Activated T-helper 1 cell treated with anti-CD3 and anti-CD28 coated beads, Interleukin-12 subunit alpha, Interleukin-12 subunit beta, Interleukin-2, Interleukin-4 antibody, amounts not matched to agents 30 ng/mL and 10 ng/mL and 1 ng/mL, durations not matched to agents 14 hours and 24 hours and 36 hours (primary cell): Measurements from ENCODE around the gene SLIT3. TPM values are rescaled to one million over a fixed set of nuclear protein-coding genes. Genes with fewer than 3 reads are reported as not detected.

Experiments used
- DNase-seq: peaks from one replicate; pipeline ENCODE4 v3.0.0; 2021; ENCODE audit warnings: low spot score
- H3K27ac Mint-ChIP-seq: one replicate; pipeline ENCODE4 v1.8.0; 2021; ENCODE audit warnings: mild to moderate bottlenecking, mixed read lengths
- H3K27me3 Mint-ChIP-seq: one replicate; pipeline ENCODE4 v1.8.0; 2022; ENCODE audit warnings: mild to moderate bottlenecking, moderate library complexity, mixed read lengths; ENCODE audit not compliant: insufficient read depth
- H3K36me3 Mint-ChIP-seq: one replicate; pipeline ENCODE4 v1.8.0; 2021; ENCODE audit warnings: low read depth, mixed read lengths
- H3K4me1 Mint-ChIP-seq: one replicate; pipeline ENCODE4 v1.8.0; 2021; ENCODE audit warnings: low read depth, mixed read lengths
- H3K4me3 Mint-ChIP-seq: one replicate; pipeline ENCODE4 v1.8.0; 2021; ENCODE audit warnings: mild to moderate bottlenecking, moderate library complexity, mixed read lengths
- H3K9me3 Mint-ChIP-seq: one replicate; pipeline ENCODE4 v1.8.0; 2021; ENCODE audit warnings: mixed read lengths
- intact Hi-C: fragments of 100-400 bp; cut with micrococcal nuclease; formaldehyde crosslinking; loops from one replicate; pipeline ENCODE4 v1.15.1; 2024
- total RNA-seq: library from RNA; stranded (reverse); gene quantifications from 2 replicates; pipeline ENCODE4 v1.2.3, GENCODE V29; 2022

The SLIT3 gene
- total RNA-seq, 1 donor from 2014 or later, result 0.03 TPM

DNA sequence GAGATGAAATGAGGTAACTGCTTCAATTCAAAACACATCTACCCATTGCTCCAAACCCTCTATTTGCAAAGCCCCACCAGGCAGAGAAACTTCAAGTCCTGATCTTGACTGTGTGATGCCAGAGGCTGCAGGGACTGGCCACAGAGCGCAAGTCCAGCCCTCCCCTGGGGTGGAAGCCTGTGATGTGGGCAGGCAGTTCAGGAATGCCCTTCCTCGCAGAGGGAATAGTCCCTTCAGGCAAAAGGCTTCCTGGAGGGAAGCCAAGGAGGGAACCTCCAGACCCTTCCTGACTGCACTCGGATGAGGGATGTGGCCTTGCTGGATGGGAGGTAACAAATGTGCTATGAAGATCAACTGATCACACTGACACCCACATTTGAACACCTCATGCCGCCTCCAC lies 131.2 kb downstream of the SLIT3 start:
- DNase-seq, result no peak
- intact Hi-C loops, result no loop called here

DNA sequence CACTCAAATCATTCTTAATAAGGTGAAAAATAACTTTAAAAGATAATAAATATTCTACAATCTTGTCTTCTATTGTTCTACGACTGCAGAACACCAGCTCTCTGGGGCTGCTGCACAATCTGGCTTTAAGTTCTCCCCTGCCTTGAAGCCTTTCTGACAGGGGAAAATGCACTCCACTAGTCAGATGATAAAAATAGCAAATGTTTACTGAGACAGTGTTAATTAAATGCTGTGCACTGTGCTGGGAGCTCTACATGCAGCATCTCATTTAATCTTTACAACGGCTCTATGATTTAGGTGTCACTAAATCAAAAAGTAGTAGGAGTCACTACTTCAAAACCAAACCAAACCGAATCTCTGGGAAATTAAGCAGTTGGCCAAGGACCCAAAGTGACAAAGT lies 132.7 kb downstream of the SLIT3 start:
- H3K36me3 Mint-ChIP-seq, result no peaks in the 10 kb centered on the region
- no peaks in the 10 kb centered on the region for H3K27me3 Mint-ChIP-seq
- no peaks in the 10 kb centered on the region for H3K9me3 Mint-ChIP-seq
- H3K4me3 Mint-ChIP-seq, result no peak overlapping the region
- H3K4me1 Mint-ChIP-seq, result no peaks in the 10 kb centered on the region
- no peak overlapping the region for H3K27ac Mint-ChIP-seq
- intact Hi-C loops, result no loop called here
- no peak for DNase-seq

More for the DNA sequence above, 131.2 kb downstream of the SLIT3 start:
- no peak overlapping the region for H3K27ac Mint-ChIP-seq
- H3K27me3 Mint-ChIP-seq, result no peaks in the 10 kb centered on the region
- H3K4me1 Mint-ChIP-seq, result no peaks in the 10 kb centered on the region
- no peak overlapping the region for H3K4me3 Mint-ChIP-seq
- H3K36me3 Mint-ChIP-seq, result no peaks in the 10 kb centered on the region
- no peaks in the 10 kb centered on the region for H3K9me3 Mint-ChIP-seq

DNA sequence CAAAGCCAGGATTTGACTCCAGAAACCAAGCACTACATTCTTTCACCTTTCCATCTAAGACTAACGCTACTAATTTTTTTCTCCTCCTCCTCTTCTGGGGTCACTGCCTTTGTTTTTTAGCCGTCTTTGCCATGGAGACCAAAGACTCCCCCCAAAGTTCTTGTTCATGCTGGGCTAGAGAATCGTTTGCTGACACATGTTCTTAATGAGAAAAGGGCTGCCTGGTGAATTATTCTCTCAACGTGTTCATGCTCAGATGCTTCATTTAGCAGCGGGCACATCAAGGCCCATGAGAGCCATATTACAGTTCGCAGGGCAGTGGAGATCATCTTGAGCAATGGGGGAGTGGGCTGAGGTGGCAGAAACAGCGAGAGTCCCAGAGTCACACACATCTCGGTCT lies 134.9 kb downstream of the SLIT3 start:
- Mint-ChIP-seq H3K4me1 (no peaks in the 10 kb centered on the region), H3K36me3 (no peaks in the 10 kb centered on the region), H3K27ac (no peak overlapping the region), H3K4me3 (no peak overlapping the region), H3K9me3 (peaks cover 4% of the 10 kb centered on the region), H3K27me3 (no peaks in the 10 kb centered on the region)
- no peak for DNase-seq
- intact Hi-C loops, result no loop called here

DNA sequence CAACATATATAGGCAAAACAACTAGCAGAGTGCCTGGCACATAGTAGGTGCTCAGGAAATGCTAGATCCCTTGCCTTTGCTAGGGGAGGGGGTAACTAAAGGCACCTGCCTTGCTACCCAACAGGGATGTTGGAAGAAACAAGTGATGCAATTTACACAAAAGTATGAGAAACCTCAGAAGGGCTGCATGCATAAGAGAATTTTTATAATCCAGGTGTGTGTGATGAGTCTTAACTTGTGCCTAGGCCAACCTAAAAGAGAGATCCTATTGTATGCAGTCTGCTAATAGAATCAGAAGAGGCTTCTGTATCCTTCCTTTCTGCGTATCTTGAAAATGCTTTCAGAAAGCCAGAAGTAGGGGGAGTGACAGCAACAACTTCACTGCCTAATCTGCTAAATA lies 135.9 kb downstream of the SLIT3 start:
- H3K36me3 Mint-ChIP-seq, result no peaks in the 10 kb centered on the region
- no peaks in the 10 kb centered on the region for H3K27me3 Mint-ChIP-seq
- H3K27ac Mint-ChIP-seq, result no peak overlapping the region
- no peak overlapping the region for H3K4me3 Mint-ChIP-seq
- DNase-seq, result no peak
- peaks cover 7% of the 10 kb centered on the region for H3K9me3 Mint-ChIP-seq
- no peaks in the 10 kb centered on the region for H3K4me1 Mint-ChIP-seq
- intact Hi-C loops, result no loop called here

DNA sequence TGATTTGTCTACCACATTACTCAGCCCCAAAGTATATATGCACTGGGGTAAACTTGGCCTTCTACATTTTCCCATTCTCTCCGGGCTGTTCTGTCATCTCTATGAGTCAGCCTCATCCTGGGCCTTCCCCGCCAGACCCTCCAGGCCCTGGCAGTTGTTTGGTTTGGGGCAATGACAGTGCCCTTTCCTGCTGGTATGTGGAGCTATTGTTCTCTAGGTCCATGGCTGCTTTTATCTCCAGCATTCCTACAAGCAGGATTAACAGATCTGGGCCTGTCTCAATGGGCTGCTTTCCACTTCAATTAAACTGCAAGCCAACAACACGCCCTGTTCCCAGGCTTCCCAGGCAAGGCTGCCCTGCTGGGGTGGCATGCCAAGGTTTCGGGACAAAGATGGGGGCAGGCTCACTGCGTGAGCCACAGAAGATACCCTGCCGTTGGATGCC lies 136.4 kb downstream of the SLIT3 start:
- Mint-ChIP-seq H3K4me3 (no peak overlapping the region), H3K27ac (no peak overlapping the region), H3K27me3 (no peaks in the 10 kb centered on the region), H3K4me1 (no peaks in the 10 kb centered on the region), H3K36me3 (no peaks in the 10 kb centered on the region), H3K9me3 (peaks cover 11% of the 10 kb centered on the region)
- DNase-seq, result no peak
- intact Hi-C loops, result no loop called here

DNA sequence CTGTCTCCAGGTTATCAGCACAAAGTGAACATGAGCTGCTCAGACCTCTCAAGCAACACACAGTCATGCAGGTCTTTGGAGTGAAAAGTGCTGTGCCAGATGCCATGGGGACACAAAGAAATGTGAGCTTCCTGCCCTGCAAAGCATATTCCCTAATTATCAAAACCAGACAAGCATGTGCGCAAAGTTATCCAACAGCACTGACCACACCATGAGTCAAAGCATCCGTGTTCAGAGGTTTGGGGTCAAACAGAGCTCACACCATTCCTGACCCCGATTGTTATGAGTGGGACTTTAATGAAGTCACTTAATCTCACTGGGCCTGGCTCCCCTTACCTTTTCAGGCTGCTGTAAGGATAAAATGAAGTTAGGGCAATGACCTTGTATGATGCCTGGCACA lies 138.5 kb downstream of the SLIT3 start:
- Mint-ChIP-seq H3K9me3 (peaks cover 24% of the 10 kb centered on the region), H3K27ac (no peak overlapping the region), H3K36me3 (no peaks in the 10 kb centered on the region), H3K4me1 (no peaks in the 10 kb centered on the region), H3K4me3 (no peak overlapping the region), H3K27me3 (no peaks in the 10 kb centered on the region)
- DNase-seq, result no peak
- intact Hi-C loops, result no loop called here

DNA sequence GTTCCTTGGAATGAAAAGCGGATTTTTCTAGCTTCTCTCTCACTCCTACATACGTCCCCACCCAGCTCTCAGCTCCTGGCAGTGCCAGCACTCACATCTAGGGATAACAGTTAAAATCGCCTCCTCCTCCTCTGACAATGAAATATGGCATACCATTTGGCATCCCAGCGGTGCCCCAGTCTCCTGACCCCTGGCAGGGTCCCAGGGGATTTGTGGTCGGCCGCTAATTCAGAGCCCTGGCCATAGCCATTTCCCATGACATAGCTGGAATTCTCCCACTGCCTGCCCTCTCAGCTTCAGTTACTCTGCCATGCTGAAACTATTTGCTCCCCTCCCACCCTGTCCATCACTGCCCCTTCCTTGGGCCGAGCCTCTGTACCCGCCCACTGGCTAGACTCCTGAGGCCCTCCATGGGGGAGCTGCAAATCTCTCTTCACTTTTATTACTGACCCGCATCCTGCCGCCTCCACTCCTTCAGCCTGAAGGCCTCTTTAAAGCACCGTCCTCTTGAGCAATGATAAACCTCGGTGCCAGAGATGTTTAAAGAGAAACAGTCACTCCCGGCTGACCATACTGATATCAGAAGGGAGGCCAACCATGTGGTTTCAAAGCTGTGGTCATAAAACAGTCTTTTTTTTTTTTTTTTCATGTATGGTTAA lies 139.8 kb downstream of the SLIT3 start:
- Mint-ChIP-seq H3K4me3 (no peak overlapping the region), H3K9me3 (peaks cover 24% of the 10 kb centered on the region), H3K4me1 (no peaks in the 10 kb centered on the region), H3K27ac (no peak overlapping the region), H3K27me3 (no peaks in the 10 kb centered on the region), H3K36me3 (no peaks in the 10 kb centered on the region)
- no peak for DNase-seq
- intact Hi-C loops, result no loop called here

DNA sequence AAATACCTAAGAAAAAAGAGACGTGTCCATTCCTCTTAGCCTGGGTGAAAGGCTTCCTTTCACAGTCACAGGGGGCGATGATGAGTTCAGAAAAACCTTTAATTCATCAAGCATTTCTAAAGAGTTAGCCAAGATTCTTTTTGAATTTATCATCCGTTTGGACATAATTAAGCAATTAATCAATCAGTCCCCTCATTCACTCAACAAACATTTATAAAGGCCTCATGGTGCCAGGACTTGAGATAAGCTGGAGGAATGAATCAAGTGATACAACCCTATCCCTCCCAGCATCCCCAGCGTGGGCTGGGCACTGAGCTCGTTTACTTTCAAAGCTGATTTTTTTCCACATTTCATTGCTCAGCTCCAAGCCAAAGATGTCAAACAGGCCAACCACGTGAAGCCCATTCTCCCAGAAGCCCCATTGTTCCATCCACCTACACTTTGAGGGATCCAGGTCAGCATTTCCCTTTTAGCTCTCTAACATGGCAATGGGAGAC lies 140.5 kb downstream of the SLIT3 start:
- H3K9me3 Mint-ChIP-seq, result peaks cover 24% of the 10 kb centered on the region
- intact Hi-C loops, result no loop called here

DNA sequence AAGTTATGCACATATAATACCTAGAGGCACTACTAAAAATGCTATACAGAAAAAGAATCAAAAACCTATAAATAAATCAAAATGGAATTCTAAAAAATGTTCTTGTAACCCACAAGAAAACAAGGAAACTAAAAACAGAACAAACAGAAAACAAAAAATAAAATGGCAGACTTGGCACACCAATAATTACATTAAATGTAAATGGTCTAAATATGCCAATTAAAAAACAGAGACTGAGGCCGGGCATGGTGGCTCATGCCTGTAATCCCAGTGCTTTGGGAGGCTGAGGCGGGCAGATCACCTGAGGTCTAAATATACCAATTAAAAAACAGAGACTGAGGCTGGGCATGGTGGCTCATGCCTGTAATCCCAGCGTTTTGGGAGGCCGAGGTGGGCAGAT lies 142.2 kb downstream of the SLIT3 start:
- Mint-ChIP-seq H3K36me3 (no peaks in the 10 kb centered on the region), H3K27ac (no peak overlapping the region), H3K4me1 (no peaks in the 10 kb centered on the region), H3K4me3 (no peak overlapping the region), H3K27me3 (no peaks in the 10 kb centered on the region), H3K9me3 (peaks cover 24% of the 10 kb centered on the region)
- intact Hi-C loops, result no loop called here
- no peak for DNase-seq

More for the DNA sequence above, 140.5 kb downstream of the SLIT3 start:
- Mint-ChIP-seq H3K4me3 (no peak overlapping the region), H3K4me1 (no peaks in the 10 kb centered on the region), H3K27me3 (no peaks in the 10 kb centered on the region), H3K27ac (no peak overlapping the region), H3K36me3 (no peaks in the 10 kb centered on the region)
- DNase-seq, result no peak

DNA sequence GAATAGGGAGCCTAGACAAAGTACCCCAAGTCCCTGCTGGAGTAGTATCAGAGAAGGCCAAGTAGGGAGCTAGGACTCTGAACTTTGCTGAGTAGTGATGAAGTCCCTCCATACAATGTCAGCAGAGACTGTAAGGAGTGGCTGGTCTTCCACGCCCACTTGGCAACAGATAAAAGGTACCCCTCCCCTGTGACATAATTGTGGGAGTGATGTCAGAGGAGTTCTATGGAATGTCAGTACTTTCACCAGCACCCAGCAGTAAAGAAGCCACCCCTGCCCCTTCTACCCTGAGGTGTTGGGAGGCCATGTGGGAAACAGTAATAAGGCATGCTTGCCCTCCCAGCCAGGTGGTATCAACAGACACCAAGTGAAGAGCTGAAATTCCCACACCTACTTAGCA lies 143.9 kb downstream of the SLIT3 start:
- no peak for DNase-seq
- Mint-ChIP-seq H3K27me3 (no peaks in the 10 kb centered on the region), H3K36me3 (no peaks in the 10 kb centered on the region), H3K4me1 (no peaks in the 10 kb centered on the region), H3K27ac (no peak overlapping the region), H3K4me3 (no peak overlapping the region), H3K9me3 (peaks cover 24% of the 10 kb centered on the region)
- intact Hi-C loops, result no loop called here

DNA sequence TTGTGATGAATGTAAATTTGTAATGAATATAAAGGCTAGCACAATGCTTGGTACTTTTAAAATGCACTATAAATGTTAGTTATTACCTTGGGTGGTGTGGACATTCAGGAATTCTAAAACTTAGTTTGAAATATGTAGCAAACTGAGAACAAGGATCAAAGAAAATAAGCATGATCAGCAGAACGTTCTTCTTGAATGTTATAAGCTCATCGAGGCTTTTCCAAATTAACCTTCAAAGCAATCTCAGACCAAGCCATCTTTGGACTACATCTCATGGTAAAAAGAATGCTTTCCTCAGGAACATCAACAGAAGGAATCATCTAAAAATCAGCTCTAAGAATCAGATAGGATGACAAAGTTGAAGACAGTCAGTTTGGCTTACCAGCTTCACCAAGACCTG lies 146.3 kb downstream of the SLIT3 start:
- Mint-ChIP-seq H3K27me3 (no peaks in the 10 kb centered on the region), H3K4me3 (no peak overlapping the region), H3K9me3 (peaks cover 14% of the 10 kb centered on the region), H3K36me3 (no peaks in the 10 kb centered on the region), H3K27ac (no peak overlapping the region), H3K4me1 (no peaks in the 10 kb centered on the region)
- DNase-seq, result no peak
- intact Hi-C loops, result no loop called here

DNA sequence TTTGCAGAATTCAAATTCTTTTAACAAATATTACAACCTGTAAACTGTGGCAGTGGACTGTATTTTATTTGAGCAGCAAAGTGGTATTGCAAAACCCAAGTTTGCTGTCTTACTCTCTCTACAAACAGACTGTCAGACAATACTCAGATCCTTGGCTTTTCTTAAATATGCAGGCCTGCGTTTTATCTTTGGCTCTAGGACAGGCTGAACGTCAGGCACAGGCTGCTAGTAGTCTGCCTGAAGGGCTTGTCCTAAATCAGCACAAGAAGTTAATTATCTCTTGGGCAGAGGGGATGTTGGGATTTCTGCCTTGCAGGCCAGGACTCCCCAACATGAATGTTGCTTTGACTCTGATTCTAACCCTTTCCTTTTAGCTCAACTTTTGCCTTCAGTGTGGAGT lies 147.5 kb downstream of the SLIT3 start:
- no peaks in the 10 kb centered on the region for H3K27me3 Mint-ChIP-seq
- H3K4me3 Mint-ChIP-seq, result no peak overlapping the region
- no peak overlapping the region for H3K27ac Mint-ChIP-seq
- H3K9me3 Mint-ChIP-seq, result peaks cover 10% of the 10 kb centered on the region
- DNase-seq, result no peak
- no peaks in the 10 kb centered on the region for H3K4me1 Mint-ChIP-seq
- intact Hi-C loops, result no loop called here
- H3K36me3 Mint-ChIP-seq, result no peaks in the 10 kb centered on the region

DNA sequence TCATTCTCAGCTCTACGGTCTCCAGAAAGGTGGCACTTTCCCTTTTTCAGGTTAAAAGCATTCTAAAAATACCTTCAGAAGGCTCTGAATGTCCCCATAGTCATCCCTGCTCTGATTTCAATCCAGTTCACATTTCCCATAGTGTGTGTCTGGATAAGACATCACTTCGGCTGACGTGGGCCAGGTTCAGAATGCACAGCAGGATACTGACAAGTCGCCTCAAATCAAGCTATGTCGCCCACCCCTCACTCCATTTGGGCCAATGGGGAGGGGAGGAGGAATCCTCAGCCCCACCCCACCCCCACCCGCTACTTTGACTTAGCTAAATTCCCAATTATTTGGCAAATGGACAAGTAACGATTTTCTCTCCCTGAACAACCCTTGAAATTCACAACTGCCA lies 148.0 kb downstream of the SLIT3 start:
- no peak overlapping the region for H3K4me3 Mint-ChIP-seq
- H3K27me3 Mint-ChIP-seq, result no peaks in the 10 kb centered on the region
- no peaks in the 10 kb centered on the region for H3K36me3 Mint-ChIP-seq
- peaks cover 6% of the 10 kb centered on the region for H3K9me3 Mint-ChIP-seq
- no peak overlapping the region for H3K27ac Mint-ChIP-seq
- no peak for DNase-seq
- intact Hi-C loops, result no loop called here
- H3K4me1 Mint-ChIP-seq, result no peaks in the 10 kb centered on the region

DNA sequence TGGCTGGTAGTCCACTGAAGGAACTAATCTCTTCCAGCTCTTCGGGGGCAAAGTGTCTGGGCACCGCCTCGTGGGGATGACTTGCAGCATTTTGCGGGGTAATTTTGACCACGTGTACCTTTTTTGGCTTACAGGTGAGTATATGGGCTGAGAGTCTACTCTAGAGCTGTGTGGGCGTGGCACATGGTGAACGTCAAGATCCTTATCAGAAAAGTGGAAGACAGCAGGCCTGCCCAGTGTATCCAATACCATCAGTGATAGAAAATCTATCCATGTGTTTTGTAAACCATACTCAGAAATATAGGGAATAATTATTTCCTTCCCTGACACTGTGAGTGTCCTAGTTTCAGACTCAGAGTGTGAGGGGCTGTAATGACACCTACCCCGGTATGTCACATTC lies 148.5 kb downstream of the SLIT3 start:
- no peak overlapping the region for H3K27ac Mint-ChIP-seq
- H3K4me1 Mint-ChIP-seq, result no peaks in the 10 kb centered on the region
- H3K9me3 Mint-ChIP-seq, result peaks cover under 1% of the 10 kb centered on the region
- intact Hi-C loops, result no loop called here
- H3K36me3 Mint-ChIP-seq, result no peaks in the 10 kb centered on the region
- no peak for DNase-seq
- no peak overlapping the region for H3K4me3 Mint-ChIP-seq
- H3K27me3 Mint-ChIP-seq, result no peaks in the 10 kb centered on the region
